GM12878 (cell line): ENCODE measurements around the gene FMOD. TPM values are rescaled to one million over a fixed set of nuclear protein-coding genes. Genes with fewer than 3 reads are reported as not detected.

Source experiments
- ATF3 ChIP-seq: IDR thresholded peaks from 2 replicates; pipeline ENCODE4 v1.6.1; 2011; ENCODE audit warnings: low read depth, mild to moderate bottlenecking, low read length, moderate library complexity, borderline replicate concordance; ENCODE audit errors: extremely low read depth
- BCL3 ChIP-seq: IDR thresholded peaks from 2 replicates; pipeline ENCODE4 v1.6.1; 2011; ENCODE audit warnings: borderline replicate concordance, low read depth, mild to moderate bottlenecking, moderate library complexity, low read length; ENCODE audit not compliant: insufficient read depth, poor library complexity, severe bottlenecking
- CBX3 ChIP-seq: fragments of 200-600 bp; sonication (generic); IDR thresholded peaks from 2 replicates; pipeline ENCODE4 v1.6.1; 2016; ENCODE audit warnings: low read depth, borderline replicate concordance
- CUX1 ChIP-seq: IDR thresholded peaks from 2 replicates; pipeline ENCODE4 v1.6.1; 2012; ENCODE audit warnings: improper control_type of control experiment, low read depth, low read length; ENCODE audit not compliant: insufficient replicate concordance
- FOXK2 ChIP-seq: fragments of 450-650 bp; IDR thresholded peaks from 2 replicates; pipeline ENCODE4 v1.6.1; 2017; ENCODE audit warnings: mild to moderate bottlenecking, moderate library complexity
- NBN ChIP-seq: fragments of 450-650 bp; IDR thresholded peaks from 2 replicates; pipeline ENCODE4 v1.6.1; 2016
- NR2C2 ChIP-seq: IDR thresholded peaks from 2 replicates; pipeline ENCODE4 v1.6.1; 2011; ENCODE audit warnings: borderline replicate concordance, low read depth; ENCODE audit not compliant: control insufficient read depth, insufficient read length
- RAD21 ChIP-seq: IDR thresholded peaks from 2 replicates; pipeline ENCODE4 v1.6.1; 2011; ENCODE audit warnings: mild to moderate bottlenecking, low read depth, low read length, moderate library complexity; ENCODE audit not compliant: insufficient read depth
- RELB ChIP-seq: fragments of 450-650 bp; IDR thresholded peaks from 2 replicates; pipeline ENCODE4 v1.6.1; 2017; ENCODE audit warnings: low read depth, mild to moderate bottlenecking, moderate library complexity
- ZNF217 ChIP-seq: fragments of 450-650 bp; IDR thresholded peaks from 2 replicates; pipeline ENCODE4 v1.6.1; 2017; ENCODE audit warnings: antibody characterized with exemption, mild to moderate bottlenecking
- polyA plus RNA-seq, 11 experiments: library from polyadenylated mRNA; depleted of rRNA in 4 of 11; unstranded in 6 of 11; stranded (reverse) in 5 of 11; fragments of >200 nt; fragmentation: Nextera tagmentation in 4 of 11; fragmentation: Illumina TruSeq in 1 of 11; extraction: Ambion mirVana in 4 of 11; extraction: Trizol in 1 of 11; gene quantifications; 1 replicate in 1 of 11; 2 replicates in 10 of 11; pipeline versions ENCODE4 v1.2.1 to v1.2.3, GENCODE V29; 2011 to 2016; ENCODE audit warnings: inconsistent platforms in 2 of 11, missing spikeins in 2 of 11, low read depth in 1 of 11
- total RNA-seq, 4 experiments: library from RNA; depleted of rRNA in 3 of 4; stranded (reverse); fragments of >200 nt in 3 of 4; fragmentation: Illumina TruSeq in 1 of 4; extraction: Trizol in 1 of 4; gene quantifications; 2 replicates each; pipeline versions ENCODE4 v1.2.1 to v1.2.3, GENCODE V29; 2013 to 2021

FMOD gene
- total and polyA plus RNA-seq, 10 of the 15 experiments (the other 5 are each of a cell fraction or from before 2014, with no cell fraction given), result 0.03 to 0.26 (median 0.11) TPM; not detected in 7

- TF ChIP-seq CUX1 (no peak), RAD21 (peak; percentile 99), NR2C2 (no peak), RELB (peak; percentile 70), FOXK2 (no peak), ZNF217 (no peak), ATF3 (peak; percentile 42; the same call in 1 of the 2 replicates), CBX3 (no peak), BCL3 (no peak), NBN (peak; percentile 88)
Measured at GRCh38 chr1:203338335-203339036, 12.4 kb downstream of the FMOD start (continued).
